MM.1S (cell line): ENCODE results near the gene SPR.

Source experiments
- DNase-seq: peaks from one replicate; pipeline ENCODE4 v3.0.0-alpha.2; 2015
- H2AFZ ChIP-seq: fragments of 300-600 bp; sonication (generic); 2 replicates; pipeline ENCODE4 v1.6.0; 2016; ENCODE audit warnings: antibody characterized with exemption, low read length
- H3F3A ChIP-seq: fragments of 300-600 bp; sonication (generic); 2 replicates; pipeline ENCODE4 v1.6.1; 2016; ENCODE audit warnings: mild to moderate bottlenecking, antibody characterized with exemption, low read length, moderate library complexity, mixed read lengths; ENCODE audit not compliant: insufficient read depth
- H3K27ac ChIP-seq: fragments of 300-600 bp; sonication (generic); 2 replicates; pipeline ENCODE4 v1.5.1; 2016; ENCODE audit warnings: mild to moderate bottlenecking, low read length
- H3K27me3 ChIP-seq: fragments of 300-600 bp; sonication (generic); replicated peaks from 2 replicates; pipeline ENCODE4 v1.6.0; 2016; ENCODE audit warnings: low read length; ENCODE audit not compliant: insufficient read depth
- H3K36me3 ChIP-seq: fragments of 300-600 bp; sonication (generic); replicated peaks from 2 replicates; pipeline ENCODE4 v1.6.1; 2016; ENCODE audit warnings: mild to moderate bottlenecking, low read length, mixed read lengths; ENCODE audit not compliant: insufficient read depth
- H3K4me1 ChIP-seq: fragments of 300-600 bp; sonication (generic); 2 replicates; pipeline ENCODE4 v1.6.1; 2016; ENCODE audit warnings: low read length, mixed read lengths
- H3K4me2 ChIP-seq: fragments of 300-600 bp; sonication (generic); 2 replicates; pipeline ENCODE4 v1.6.0; 2016; ENCODE audit warnings: low read depth, low read length
- H3K4me3 ChIP-seq: fragments of 300-600 bp; sonication (generic); 2 replicates; pipeline ENCODE4 v1.5.1; 2016; ENCODE audit warnings: low read length, mixed read lengths
- H3K79me2 ChIP-seq: fragments of 300-600 bp; sonication (generic); 2 replicates; pipeline ENCODE4 v1.6.1; 2016; ENCODE audit warnings: mixed run types, low read length, mixed read lengths
- H3K9ac ChIP-seq: fragments of 300-600 bp; sonication (generic); 2 replicates; pipeline ENCODE4 v1.6.1; 2016; ENCODE audit warnings: low read length, mixed read lengths
- H3K9me2 ChIP-seq: fragments of 300-600 bp; sonication (generic); replicated peaks from 2 replicates; pipeline ENCODE4 v1.6.1; 2016; ENCODE audit warnings: mild to moderate bottlenecking, low read length, mixed read lengths; ENCODE audit not compliant: insufficient read depth
- H3K9me3 ChIP-seq: fragments of 300-600 bp; sonication (generic); replicated peaks from 2 replicates; pipeline ENCODE4 v1.6.1; 2016; ENCODE audit warnings: mild to moderate bottlenecking, low read length, mixed read lengths; ENCODE audit not compliant: insufficient read depth
- H4K20me1 ChIP-seq: fragments of 300-600 bp; sonication (generic); 2 replicates; pipeline ENCODE4 v1.6.1; 2016; ENCODE audit warnings: mild to moderate bottlenecking, low read length, moderate library complexity, mixed read lengths; ENCODE audit not compliant: insufficient read depth
- EZH2 ChIP-seq: fragments of 300-600 bp; sonication (generic); optimal IDR thresholded peaks from 2 replicates; pipeline ENCODE3; 2017; ENCODE audit warnings: low read depth, mild to moderate bottlenecking, antibody characterized with exemption, low read length, mixed read lengths
- EZH2phosphoT487 ChIP-seq: fragments of 300-600 bp; sonication (generic); IDR thresholded peaks from 2 replicates; pipeline ENCODE4 v1.6.1; 2018; ENCODE audit warnings: antibody characterized with exemption, low read length
- TF ChIP-seq, protein P1 (sequence below): fragments of 300-600 bp; sonication (generic); IDR thresholded peaks from 2 replicates; pipeline ENCODE4 v1.5.1; 2016; ENCODE audit warnings: antibody characterized with exemption, low read length, mixed read lengths

SPR gene

DNA sequence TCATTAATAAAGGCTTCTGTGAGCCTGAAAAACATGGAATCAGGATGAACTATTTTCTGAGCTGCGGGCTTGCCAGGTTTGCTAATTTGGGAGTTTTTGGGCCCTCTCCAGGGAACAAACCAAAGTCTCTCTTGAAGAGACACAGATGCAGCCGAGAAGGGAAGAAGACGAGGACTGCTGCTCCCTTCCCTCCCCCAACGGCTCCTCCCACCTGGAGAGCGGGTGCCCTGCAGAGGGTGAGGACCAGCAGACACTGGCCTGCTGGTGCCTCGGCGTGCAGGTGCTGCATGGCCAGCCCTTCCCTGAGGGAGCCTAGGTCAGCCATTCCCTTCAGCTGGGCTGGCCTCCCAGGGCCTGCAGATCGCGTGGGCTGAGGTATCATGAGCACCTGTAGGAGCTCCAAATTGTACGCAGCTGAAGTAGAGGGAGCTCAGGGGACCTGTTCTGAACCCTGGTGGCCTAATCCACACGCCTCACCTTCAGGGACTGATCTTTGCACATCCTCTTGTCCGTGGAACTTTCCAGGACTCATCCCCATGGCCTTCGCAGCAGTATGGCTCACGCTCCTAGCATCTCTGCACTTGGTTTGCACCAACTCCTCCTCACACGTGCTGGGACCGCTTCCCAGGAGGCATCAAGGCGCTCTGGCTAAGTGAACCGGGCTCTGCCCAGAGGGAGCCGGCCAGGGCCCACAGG is 49.6 kb downstream of the SPR start:
- H3K27ac ChIP-seq: no peak overlapping the region
- no peaks in the 10 kb centered on the region for H3K9me3 ChIP-seq
- H3K9me2 ChIP-seq: no peaks in the 10 kb centered on the region
- TF ChIP-seq EZH2phosphoT487 (no peak), EZH2 (no peak)
- TF ChIP-seq, protein P1, sequence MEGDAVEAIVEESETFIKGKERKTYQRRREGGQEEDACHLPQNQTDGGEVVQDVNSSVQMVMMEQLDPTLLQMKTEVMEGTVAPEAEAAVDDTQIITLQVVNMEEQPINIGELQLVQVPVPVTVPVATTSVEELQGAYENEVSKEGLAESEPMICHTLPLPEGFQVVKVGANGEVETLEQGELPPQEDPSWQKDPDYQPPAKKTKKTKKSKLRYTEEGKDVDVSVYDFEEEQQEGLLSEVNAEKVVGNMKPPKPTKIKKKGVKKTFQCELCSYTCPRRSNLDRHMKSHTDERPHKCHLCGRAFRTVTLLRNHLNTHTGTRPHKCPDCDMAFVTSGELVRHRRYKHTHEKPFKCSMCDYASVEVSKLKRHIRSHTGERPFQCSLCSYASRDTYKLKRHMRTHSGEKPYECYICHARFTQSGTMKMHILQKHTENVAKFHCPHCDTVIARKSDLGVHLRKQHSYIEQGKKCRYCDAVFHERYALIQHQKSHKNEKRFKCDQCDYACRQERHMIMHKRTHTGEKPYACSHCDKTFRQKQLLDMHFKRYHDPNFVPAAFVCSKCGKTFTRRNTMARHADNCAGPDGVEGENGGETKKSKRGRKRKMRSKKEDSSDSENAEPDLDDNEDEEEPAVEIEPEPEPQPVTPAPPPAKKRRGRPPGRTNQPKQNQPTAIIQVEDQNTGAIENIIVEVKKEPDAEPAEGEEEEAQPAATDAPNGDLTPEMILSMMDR: no peak
- no peaks in the 10 kb centered on the region for H3K27me3 ChIP-seq
- DNase-seq: no peak
- no peak overlapping the region for H3K4me2 ChIP-seq
- H3K79me2 ChIP-seq: no peaks in the 10 kb centered on the region
- no peak overlapping the region for H3K4me3 ChIP-seq
- no peaks in the 10 kb centered on the region for H3K36me3 ChIP-seq
- no peaks in the 10 kb centered on the region for H3K4me1 ChIP-seq
- H3F3A ChIP-seq: no peaks in the 10 kb centered on the region
- H4K20me1 ChIP-seq: no peaks in the 10 kb centered on the region
- no peak overlapping the region for H3K9ac ChIP-seq
- no peak overlapping the region for H2AFZ ChIP-seq

GRCh38 chr2:72937356-72937669 is 50.1 kb downstream of the SPR start:
- DNase-seq: no peak
- TF ChIP-seq, protein P1: no peak
- TF ChIP-seq EZH2 (no peak), EZH2phosphoT487 (no peak)
- no peak overlapping the region for H3K9ac ChIP-seq

DNA sequence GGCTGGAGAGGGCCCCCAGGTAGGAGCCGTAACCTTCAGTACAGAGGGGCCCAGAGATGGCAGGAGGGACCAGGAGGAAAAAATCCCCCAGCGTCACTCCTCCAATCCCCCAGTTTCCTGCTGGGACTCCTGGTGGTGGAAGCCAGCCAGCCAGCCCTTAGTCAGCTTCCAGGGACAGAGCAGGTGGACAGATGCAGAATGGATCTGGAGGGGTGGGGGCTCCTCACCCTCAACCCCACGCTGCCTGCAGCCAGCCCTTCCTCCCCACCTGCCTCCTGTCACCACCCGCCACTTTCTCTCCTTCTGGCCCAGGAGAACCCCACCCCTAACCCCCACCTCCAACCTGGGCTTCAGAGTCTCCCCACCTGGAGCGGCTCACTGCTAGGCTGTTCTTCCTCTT is 51.2 kb downstream of the SPR start:
- no peak for DNase-seq
- Histone ChIP-seq H3K9ac (no peak overlapping the region), H3K36me3 (no peaks in the 10 kb centered on the region), H2AFZ (no peak overlapping the region), H3K9me2 (no peaks in the 10 kb centered on the region), H3K27ac (no peak overlapping the region), H3K79me2 (no peaks in the 10 kb centered on the region), H4K20me1 (no peaks in the 10 kb centered on the region), H3K9me3 (no peaks in the 10 kb centered on the region), H3K27me3 (no peaks in the 10 kb centered on the region), H3K4me3 (no peak overlapping the region), H3K4me1 (no peaks in the 10 kb centered on the region), H3F3A (no peaks in the 10 kb centered on the region), H3K4me2 (no peak overlapping the region)
- no peak for TF ChIP-seq EZH2phosphoT487
- TF ChIP-seq EZH2: no peak
- TF ChIP-seq, protein P1: no peak

More at GRCh38 chr2:72937356-72937669, 50.1 kb downstream of the SPR start:
- Histone ChIP-seq H3K27me3 (no peaks in the 10 kb centered on the region), H3K9me3 (no peaks in the 10 kb centered on the region), H3K79me2 (no peaks in the 10 kb centered on the region), H3K9me2 (no peaks in the 10 kb centered on the region), H3K4me3 (no peak overlapping the region), H3K4me2 (no peak overlapping the region), H4K20me1 (no peaks in the 10 kb centered on the region), H3F3A (no peaks in the 10 kb centered on the region), H3K36me3 (no peaks in the 10 kb centered on the region), H2AFZ (no peak overlapping the region), H3K4me1 (no peaks in the 10 kb centered on the region), H3K27ac (no peak overlapping the region)
